HL-60 (cell line): ENCODE results near the gene STXBP5.

ENCODE experiments used
- POLR2AphosphoS5 ChIP-seq: IDR thresholded peaks from 2 replicates; pipeline ENCODE4 v1.6.1; 2012; ENCODE audit warnings: low read depth
- TF ChIP-seq, protein P1 (sequence below): IDR thresholded peaks from one replicate; pipeline ENCODE4 v1.5.1; 2011; ENCODE audit warnings: low read length, control low read depth, inconsistent platforms; ENCODE audit not compliant: insufficient read depth

- TF ChIP-seq, protein P1, sequence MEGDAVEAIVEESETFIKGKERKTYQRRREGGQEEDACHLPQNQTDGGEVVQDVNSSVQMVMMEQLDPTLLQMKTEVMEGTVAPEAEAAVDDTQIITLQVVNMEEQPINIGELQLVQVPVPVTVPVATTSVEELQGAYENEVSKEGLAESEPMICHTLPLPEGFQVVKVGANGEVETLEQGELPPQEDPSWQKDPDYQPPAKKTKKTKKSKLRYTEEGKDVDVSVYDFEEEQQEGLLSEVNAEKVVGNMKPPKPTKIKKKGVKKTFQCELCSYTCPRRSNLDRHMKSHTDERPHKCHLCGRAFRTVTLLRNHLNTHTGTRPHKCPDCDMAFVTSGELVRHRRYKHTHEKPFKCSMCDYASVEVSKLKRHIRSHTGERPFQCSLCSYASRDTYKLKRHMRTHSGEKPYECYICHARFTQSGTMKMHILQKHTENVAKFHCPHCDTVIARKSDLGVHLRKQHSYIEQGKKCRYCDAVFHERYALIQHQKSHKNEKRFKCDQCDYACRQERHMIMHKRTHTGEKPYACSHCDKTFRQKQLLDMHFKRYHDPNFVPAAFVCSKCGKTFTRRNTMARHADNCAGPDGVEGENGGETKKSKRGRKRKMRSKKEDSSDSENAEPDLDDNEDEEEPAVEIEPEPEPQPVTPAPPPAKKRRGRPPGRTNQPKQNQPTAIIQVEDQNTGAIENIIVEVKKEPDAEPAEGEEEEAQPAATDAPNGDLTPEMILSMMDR, result no peak
- TF ChIP-seq POLR2AphosphoS5, result no peak
These were observed 44.6 kb downstream of the STXBP5 start for GRCh38 chr6:147248859-147249258.
